Measurements from ENCODE around the gene DNAJA2.

DNAJA2 gene

GRCh38 chr16:46908540-46909372 lies 64.7 kb downstream of the DNAJA2 start:
- DNase-seq, result peak; percentile 45
- in situ Hi-C loops (cut with HindIII; ENCODE audit: low pct_ligation_motif_present, low sequenced_read_pairs), result no loop called here
- H3K27ac ChIP-seq, result no peak overlapping the region
- TF ChIP-seq CTCF (IDR thresholded peaks at IDR 0.05; ENCODE audit: low read depth, low read length, missing control alignments), result peak; percentile 74
- H3K4me3 ChIP-seq (ENCODE audit: low read depth, low read length), result no peak overlapping the region
- H3K27me3 ChIP-seq (replicated peaks), result no peaks in the 10 kb centered on the region
- H3K36me3 ChIP-seq (replicated peaks), result peaks cover 3% of the 10 kb centered on the region

- in situ Hi-C loops (cut with HindIII; ENCODE audit: low pct_ligation_motif_present, low sequenced_read_pairs), result no loop called here
- no peak for DNase-seq
- Histone ChIP-seq H3K27me3 (replicated peaks) (no peaks in the 10 kb centered on the region), H3K36me3 (replicated peaks) (peaks cover 3% of the 10 kb centered on the region), H3K4me3 (ENCODE audit: low read depth, low read length) (no peak overlapping the region), H3K27ac (no peak overlapping the region)
- no peak for TF ChIP-seq CTCF (IDR thresholded peaks at IDR 0.05; ENCODE audit: low read depth, low read length, missing control alignments)
These were observed 66.3 kb downstream of the DNAJA2 start for GRCh38 chr16:46907061-46907774.

- in situ Hi-C loops (cut with HindIII; ENCODE audit: low pct_ligation_motif_present, low sequenced_read_pairs), result no loop called here
- Histone ChIP-seq H3K4me3 (ENCODE audit: low read depth, low read length) (no peak overlapping the region), H3K27me3 (replicated peaks) (no peaks in the 10 kb centered on the region), H3K36me3 (replicated peaks) (peaks cover 3% of the 10 kb centered on the region), H3K27ac (no peak overlapping the region)
- no peak for TF ChIP-seq CTCF (IDR thresholded peaks at IDR 0.05; ENCODE audit: low read depth, low read length, missing control alignments)
- DNase-seq, result no peak
These were observed 67.0 kb downstream of the DNAJA2 start for GRCh38 chr16:46906360-46907060.

Measured in brain microvascular endothelial cell (primary cell).